K562 (cell line): ENCODE results near the gene CATSPER3. TPM values are rescaled to one million over a fixed set of nuclear protein-coding genes. Genes with fewer than 3 reads are reported as not detected.

Experiments used
- ATAC-seq: fragments of 200-7000 bp; cut with Tn5 transposase; 3 replicates; pipeline ENCODE4 v1.9.1; 2020; ENCODE audit warnings: moderate library complexity
- BruUV-seq: library from RNA; stranded (reverse); fragments of 400-500 nt; replicated peaks from 2 replicates; lab custom pipeline; 2021; lab: Mats Ljungman, UMichigan
- CTCF ChIA-PET: fragments of 300-600 bp; formaldehyde crosslinking; extraction: SDS; loops from one replicate; lab custom pipeline; 2021; ENCODE audit warnings: low intra/inter-chr PET ratio; lab: Yijun Ruan, JAX
- POLR2A ChIA-PET: fragments of 300-600, 350-650 bp; sonication (Branson Sonifier 250); formaldehyde crosslinking; extraction: SDS; loops from one replicate; lab custom pipeline; 2021; ENCODE audit warnings: antibody characterized with exemption, inconsistent platforms; lab: Yijun Ruan, JAX
- DNase-seq, 4 experiments: peaks; one replicate each; pipeline versions ENCODE4 v3.0.0 to v3.0.0-alpha.2; 2011 to 2018; ENCODE audit warnings: low spot score in 3 of 4, mixed read lengths in 3 of 4; ENCODE audit errors: extremely low read depth in 1 of 4
- FAIRE-seq: peaks from 2 replicates; lab custom pipeline; 2011; peaks lifted over from hg19 to GRCh38; lab: Jason Lieb, UNC
- H2AFZ ChIP-seq: 2 replicates; pipeline ENCODE4 v1.6.0; 2011; ENCODE audit warnings: low read depth, low read length, control low read depth, inconsistent platforms
- H3K27ac ChIP-seq: fragments of 200-600 bp; 3 replicates; pipeline ENCODE4 v1.8.0; 2011; ENCODE audit warnings: low read depth, mild to moderate bottlenecking, control low read depth, inconsistent platforms, low read length, moderate library complexity, mixed read lengths; ENCODE audit errors: extremely low read depth
- H3K27me3 ChIP-seq, 2 experiments: fragments of 300-600 bp in 1 of 2; 2 replicates in 1 of 2; 3 replicates in 1 of 2; pipeline versions ENCODE4 v1.6.0 to v1.8.0; 2011; ENCODE audit warnings: inconsistent platforms in 2 of 2, low read length in 2 of 2, mild to moderate bottlenecking in 1 of 2, mixed read lengths in 1 of 2, moderate library complexity in 1 of 2; ENCODE audit not compliant: control insufficient read depth in 2 of 2, insufficient read depth in 2 of 2
- H3K36me3 ChIP-seq: fragments of 300-600 bp; 3 replicates; pipeline ENCODE4 v1.8.0; 2011; ENCODE audit warnings: mild to moderate bottlenecking, low read length, inconsistent platforms; ENCODE audit not compliant: control insufficient read depth, insufficient read depth
- H3K4me1 ChIP-seq, 2 experiments: fragments of 200-600 bp in 1 of 2; replicated peaks in 1 of 2; 2 replicates in 1 of 2; 3 replicates in 1 of 2; pipeline versions ENCODE4 v1.5.1 to v1.8.0; 2011; ENCODE audit warnings: inconsistent platforms in 2 of 2, low read length in 2 of 2, mild to moderate bottlenecking in 1 of 2, mixed read lengths in 1 of 2, moderate library complexity in 1 of 2; ENCODE audit not compliant: control insufficient read depth in 2 of 2, insufficient read depth in 2 of 2
- H3K4me2 ChIP-seq: 2 replicates; pipeline ENCODE4 v1.6.1; 2011; ENCODE audit warnings: low read length, control low read depth, inconsistent platforms, mixed read lengths; ENCODE audit not compliant: insufficient read depth
- H3K4me3 ChIP-seq: fragments of 200-600 bp; sonication (generic), shearing (Covaris generic); 2 replicates; pipeline ENCODE4 v1.5.1; 2016; ENCODE audit warnings: control low read depth, inconsistent platforms
- H3K79me2 ChIP-seq: fragments of 200-600 bp; 3 replicates; pipeline ENCODE4 v1.8.0; 2011; ENCODE audit warnings: low read length, inconsistent platforms; ENCODE audit not compliant: control insufficient read depth, insufficient read depth
- H3K9ac ChIP-seq, 2 experiments: 2 replicates each; pipeline versions ENCODE4 v1.6.0 to v1.6.1; 2011; ENCODE audit warnings: low read depth in 2 of 2, low read length in 2 of 2, control low read depth in 1 of 2, inconsistent platforms in 1 of 2, mild to moderate bottlenecking in 1 of 2, mixed read lengths in 1 of 2; ENCODE audit not compliant: insufficient read depth in 1 of 2
- H3K9me1 ChIP-seq: one replicate; pipeline ENCODE4 v1.6.0; 2011; ENCODE audit warnings: inconsistent platforms, mild to moderate bottlenecking, low read length, moderate library complexity; ENCODE audit not compliant: control insufficient read depth, insufficient read depth
- H3K9me3 ChIP-seq: replicated peaks from 2 replicates; pipeline ENCODE4 v1.5.1; 2011; ENCODE audit warnings: low read depth, low read length, inconsistent platforms; ENCODE audit not compliant: control insufficient read depth, insufficient read depth
- H4K20me1 ChIP-seq: replicated peaks from 2 replicates; pipeline ENCODE4 v1.6.1; 2011; ENCODE audit warnings: low read length, inconsistent platforms, mixed read lengths; ENCODE audit not compliant: control insufficient read depth, insufficient read depth
- BRF1 ChIP-seq: IDR thresholded peaks from 3 replicates; pipeline ENCODE4 v1.6.1; 2011; ENCODE audit warnings: borderline replicate concordance, mild to moderate bottlenecking; ENCODE audit not compliant: insufficient read length; ENCODE audit errors: extremely low read depth
- CBFA2T3 ChIP-seq: fragments of 450-650 bp; IDR thresholded peaks from 2 replicates; pipeline ENCODE4 v1.6.1; 2017
- CBX2 ChIP-seq: fragments of 200-600 bp; sonication (generic); IDR thresholded peaks from one replicate; pipeline ENCODE4 v1.6.1; 2012; ENCODE audit warnings: mild to moderate bottlenecking, low read length, inconsistent platforms; ENCODE audit not compliant: insufficient read depth, poor library complexity, severe bottlenecking
- EP400 ChIP-seq: fragments of 450-650 bp; IDR thresholded peaks from 2 replicates; pipeline ENCODE4 v1.6.1; 2017; ENCODE audit warnings: antibody characterized with exemption, mild to moderate bottlenecking, moderate library complexity
- PHB2 ChIP-seq: fragments of 450-650 bp; IDR thresholded peaks from 2 replicates; pipeline ENCODE4 v1.6.1; 2017; ENCODE audit warnings: low read depth
- PRMT5 ChIP-seq: sonication (generic); formaldehyde crosslinking; IDR thresholded peaks from 2 replicates; pipeline ENCODE4 v1.5.0; 2020; ENCODE audit warnings: missing genetic modification reagents
- ZNF445 ChIP-seq: fragments of 250-450 bp; sonication (Bioruptor Pico); IDR thresholded peaks from 2 replicates; pipeline ENCODE4 v1.4.0; 2020; ENCODE audit warnings: low read depth, mild to moderate bottlenecking, moderate library complexity
- WGBS: fragments of 100-300 bp; shearing (Covaris generic); methylation state at CpG from one replicate; pipeline ENCODE4 v1.1.6; 2016; ENCODE audit warnings: low coverage, mixed read lengths; ENCODE audit not compliant: insufficient coverage; ENCODE audit errors: missing lambda C conversion rate; 5-methylcytosine and 5-hydroxymethylcytosine counted together
- in situ Hi-C: fragments of 300-500 bp; cut with MboI; formaldehyde crosslinking; loops from 4 replicates; pipeline ENCODE4 v1.15.0; 2018; ENCODE audit warnings: inconsistent platforms, mixed read lengths
- intact Hi-C: fragments of 100-400 bp; cut with micrococcal nuclease; formaldehyde crosslinking; loops from 2 replicates; pipeline ENCODE4 v1.14.2; 2022
- polyA plus RNA-seq, 8 experiments: library from polyadenylated mRNA; depleted of rRNA in 4 of 8; stranded (reverse) in 5 of 8; unstranded in 3 of 8; fragments of >200 nt; fragmentation: Nextera tagmentation in 2 of 8; fragmentation: Illumina TruSeq in 1 of 8; extraction: Ambion mirVana in 2 of 8; extraction: Trizol in 1 of 8; gene quantifications; 2 replicates each; pipeline versions ENCODE4 v1.2.1 to v1.2.3, GENCODE V29; 2011 to 2014; ENCODE audit warnings: inconsistent platforms in 1 of 8, missing spikeins in 1 of 8
- total RNA-seq, 7 experiments: library from RNA; depleted of rRNA in 6 of 7; stranded (reverse); fragments of >200 nt in 6 of 7; fragmentation: Illumina TruSeq in 2 of 7; extraction: Trizol in 2 of 7; gene quantifications; 2 replicates each; pipeline versions ENCODE4 v1.2.1 to v1.2.3, GENCODE V29; 2011 to 2021; ENCODE audit warnings: low replicate concordance in 1 of 7

CATSPER3 gene
- total and polyA plus RNA-seq, 9 of the 15 experiments (the other 6 are each of a cell fraction or from before 2014, with no cell fraction given): 0.14 to 1.5 (median 0.49) TPM

GRCh38 chr5:134989266-134989830 lies 21.6 kb downstream of the CATSPER3 start:
- no peak for TF ChIP-seq CBX2
- no peak for TF ChIP-seq PRMT5 (CRISPR knock-in tag)
- no peak for TF ChIP-seq EP400
- TF ChIP-seq BRF1: no peak
- TF ChIP-seq PHB2: no peak
- TF ChIP-seq CBFA2T3: no peak
- TF ChIP-seq ZNF445 (CRISPR knock-in tag): no peak
- TF ChIP-seq, all 486 proteins: peak for 0
- CTCF ChIA-PET: no interaction called here
- no TSS peak for BruUV-seq
- H3K4me1 ChIP-seq: peaks cover 0 to 3% of the 10 kb centered on the region in 2 experiments; a peak in 1 of 5 replicates
- H3K9me3 ChIP-seq: no peaks in the 10 kb centered on the region
- H3K36me3 ChIP-seq: no peaks in the 10 kb centered on the region
- DNase-seq (no peak), ATAC-seq (no peak), FAIRE-seq (no peak)
- H3K4me2 ChIP-seq: no peak overlapping the region
- in situ Hi-C loops (no loop called here), intact Hi-C loops (no loop called here)
- no peaks in the 10 kb centered on the region for H3K79me2 ChIP-seq
- no peak overlapping the region for H3K9ac ChIP-seq
- POLR2A ChIA-PET: no interaction called here
- 11% methylated on average over 3 of the region's 3 CpGs for WGBS
- no peak overlapping the region for H3K27ac ChIP-seq
- H3K9me1 ChIP-seq: no peaks in the 10 kb centered on the region
- no peaks in the 10 kb centered on the region for H3K27me3 ChIP-seq
- H2AFZ ChIP-seq: no peak overlapping the region
- H4K20me1 ChIP-seq: no peaks in the 10 kb centered on the region
- no peak overlapping the region for H3K4me3 ChIP-seq
